Muscle layer of colon (tissue), 2 donors: Measurements from ENCODE around the gene FOLR1.
"Not testable (repeated sequence)": the region's sequence is repeated elsewhere in the genome, so short reads cannot be mapped to it uniquely, and the experiment has no call there.

Experiments used
- H3K27ac ChIP-seq: one replicate; pipeline ENCODE4 v1.7.0; 2013; ENCODE audit warnings: low read depth, mild to moderate bottlenecking, low read length, moderate library complexity
- H3K27me3 ChIP-seq, 2 donors: one replicate each; pipeline ENCODE4 v1.7.0; 2013; ENCODE audit warnings: low read length in 2 of 2, mild to moderate bottlenecking in 2 of 2; ENCODE audit not compliant: insufficient read depth in 2 of 2, control insufficient read depth in 1 of 2
- H3K36me3 ChIP-seq: one replicate; pipeline ENCODE4 v1.7.0; 2013; ENCODE audit warnings: mild to moderate bottlenecking, low read length; ENCODE audit not compliant: insufficient read depth
- H3K4me1 ChIP-seq: one replicate; pipeline ENCODE4 v1.7.0; 2013; ENCODE audit warnings: mild to moderate bottlenecking, low read length; ENCODE audit not compliant: insufficient read depth
- H3K4me3 ChIP-seq, 2 donors: one replicate each; pipeline ENCODE4 v1.7.0; 2013; ENCODE audit warnings: low read length in 2 of 2, low read depth in 1 of 2, mild to moderate bottlenecking in 1 of 2, moderate library complexity in 1 of 2
- H3K9ac ChIP-seq: one replicate; pipeline ENCODE4 v1.7.0; 2013; ENCODE audit warnings: low read length
- H3K9me3 ChIP-seq: one replicate; pipeline ENCODE4 v1.7.0; 2013; ENCODE audit warnings: mild to moderate bottlenecking, low read length
- donor health status: abdominal sarcoma.
- donor health status: Adenocarcinoma of cecum.

Gene FOLR1

GRCh38 chr11:72189455-72190250 is 2.3 kb upstream of the FOLR1 start:
- no peak overlapping the region for H3K9ac ChIP-seq
- H3K4me3 ChIP-seq: no peak overlapping the region
- H3K27me3 ChIP-seq: no peaks in the 10 kb centered on the region
- H3K36me3 ChIP-seq: no peaks in the 10 kb centered on the region
- H3K4me1 ChIP-seq: peaks cover 4% of the 10 kb centered on the region
- no peak overlapping the region for H3K27ac ChIP-seq
- H3K9me3 ChIP-seq: no peaks in the 10 kb centered on the region

DNA sequence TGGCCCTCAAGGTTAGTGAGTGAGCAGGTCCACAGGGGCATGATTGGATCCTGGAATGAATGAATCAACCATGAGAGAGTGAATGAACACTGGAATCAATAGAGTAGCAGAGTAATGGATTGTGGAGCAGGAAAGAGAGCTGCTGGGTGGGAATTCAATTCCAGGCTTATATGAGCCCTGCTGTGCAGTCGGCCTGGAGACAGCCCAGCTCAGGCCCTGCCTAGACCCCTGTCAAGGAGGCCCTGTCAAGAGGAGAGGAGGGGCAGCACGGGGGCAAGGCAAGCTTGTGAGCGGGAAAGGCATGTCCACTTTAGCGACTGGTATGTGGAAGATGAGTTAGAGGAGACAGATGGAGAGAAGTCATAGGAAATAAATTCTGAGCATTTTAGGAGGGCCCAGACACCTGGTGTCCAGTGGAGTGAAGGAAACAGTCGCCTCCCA is 1.3 kb upstream of the FOLR1 start:
- H3K27me3 ChIP-seq: no peaks in the 10 kb centered on the region
- H3K4me1 ChIP-seq: peaks cover 4% of the 10 kb centered on the region
- H3K36me3 ChIP-seq: no peaks in the 10 kb centered on the region
- H3K9me3 ChIP-seq: no peaks in the 10 kb centered on the region
- no peak overlapping the region for H3K27ac ChIP-seq
- no peak overlapping the region for H3K9ac ChIP-seq
- no peak overlapping the region for H3K4me3 ChIP-seq

GRCh38 chr11:72195518-72196270 is 3.8 kb downstream of the FOLR1 start:
- Histone ChIP-seq H3K9me3 (no peaks in the 10 kb centered on the region), H3K36me3 (no peaks in the 10 kb centered on the region), H3K4me1 (no peaks in the 10 kb centered on the region), H3K27me3 (no peaks in the 10 kb centered on the region), H3K4me3 (no peak overlapping the region), H3K9ac (no peak overlapping the region), H3K27ac (no peak overlapping the region)

DNA sequence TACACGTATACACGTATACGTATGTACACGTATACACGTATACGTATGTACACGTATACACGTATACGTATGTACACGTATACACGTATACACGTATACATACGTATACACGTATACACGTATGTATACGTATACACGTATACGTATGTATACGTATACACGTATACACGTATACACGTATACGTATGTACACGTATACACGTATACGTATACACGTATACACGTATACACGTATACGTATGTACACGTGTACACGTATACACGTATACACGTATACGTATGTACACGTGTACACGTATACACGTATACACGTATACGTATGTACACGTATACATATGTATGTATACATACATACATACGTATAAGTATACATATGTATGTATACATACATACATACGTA is 9.5 kb downstream of the FOLR1 start:
- H3K27me3 ChIP-seq, H3K27ac ChIP-seq, H3K9me3 ChIP-seq, H3K36me3 ChIP-seq, H3K4me3 ChIP-seq, H3K4me1 ChIP-seq, H3K9ac ChIP-seq: not testable (repeated sequence)

DNA sequence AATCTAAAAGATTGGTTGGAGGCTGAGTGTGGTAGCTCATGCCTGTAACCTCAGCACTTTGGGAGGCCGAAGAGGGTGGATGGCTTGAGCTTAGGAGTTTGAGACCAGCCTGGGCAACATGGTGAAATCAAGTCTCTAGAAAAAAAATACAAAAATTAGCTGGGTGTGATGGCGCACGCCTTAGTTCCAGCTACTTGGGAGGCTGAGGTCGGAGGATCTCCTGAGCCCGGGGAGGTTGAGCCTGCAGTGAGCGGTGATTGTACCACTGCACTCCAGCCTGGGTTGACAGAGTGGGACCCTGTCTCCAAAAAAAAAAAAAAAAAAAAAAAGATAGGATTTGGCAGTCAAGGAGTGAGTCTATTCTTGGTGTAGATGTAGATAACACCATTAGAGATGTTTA is 10.6 kb downstream of the FOLR1 start:
- Histone ChIP-seq H3K27me3 (no peaks in the 10 kb centered on the region), H3K9me3 (no peaks in the 10 kb centered on the region), H3K27ac (no peak overlapping the region), H3K4me1 (no peaks in the 10 kb centered on the region), H3K9ac (no peak overlapping the region), H3K4me3 (no peak overlapping the region), H3K36me3 (no peaks in the 10 kb centered on the region)

DNA sequence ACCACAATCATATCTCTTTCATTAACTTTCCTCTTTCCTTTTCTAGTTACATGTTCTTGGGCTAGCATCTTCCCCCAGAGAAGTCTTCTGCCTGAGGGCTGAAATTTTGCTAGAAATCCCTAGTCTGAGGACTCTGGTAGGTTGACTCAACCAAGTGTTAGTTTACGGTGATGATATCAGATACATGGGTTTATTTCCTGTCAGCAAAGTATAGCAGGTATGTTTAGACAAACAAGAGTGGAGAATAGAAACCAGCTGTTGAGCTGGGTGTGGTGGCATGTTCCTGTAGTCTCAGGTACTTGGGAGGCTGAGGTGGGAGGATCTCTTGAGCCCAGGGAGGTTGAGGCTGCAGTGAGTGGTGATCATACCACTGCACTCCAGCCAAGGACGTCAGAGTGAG is 11.2 kb downstream of the FOLR1 start:
- Histone ChIP-seq H3K27ac (no peak overlapping the region), H3K9ac (no peak overlapping the region), H3K27me3 (no peaks in the 10 kb centered on the region), H3K36me3 (no peaks in the 10 kb centered on the region), H3K4me3 (no peak overlapping the region), H3K4me1 (no peaks in the 10 kb centered on the region), H3K9me3 (no peaks in the 10 kb centered on the region)

GRCh38 chr11:72204886-72205285 is 12.9 kb downstream of the FOLR1 start:
- Histone ChIP-seq H3K9me3 (no peaks in the 10 kb centered on the region), H3K4me1 (no peaks in the 10 kb centered on the region), H3K9ac (no peak overlapping the region), H3K27me3 (no peaks in the 10 kb centered on the region), H3K27ac (no peak overlapping the region), H3K4me3 (no peak overlapping the region), H3K36me3 (no peaks in the 10 kb centered on the region)

GRCh38 chr11:72206794-72207193 is 14.9 kb downstream of the FOLR1 start:
- not testable (repeated sequence) for H3K4me1 ChIP-seq, H3K36me3 ChIP-seq, H3K27me3 ChIP-seq, H3K27ac ChIP-seq, H3K9ac ChIP-seq, H3K9me3 ChIP-seq, H3K4me3 ChIP-seq

GRCh38 chr11:72208281-72208680 is 16.3 kb downstream of the FOLR1 start:
- Histone ChIP-seq H3K36me3 (no peaks in the 10 kb centered on the region), H3K4me1 (no peaks in the 10 kb centered on the region), H3K9ac (no peak overlapping the region), H3K4me3 (no peak overlapping the region), H3K27ac (no peak overlapping the region), H3K27me3 (no peaks in the 10 kb centered on the region), H3K9me3 (no peaks in the 10 kb centered on the region)

DNA sequence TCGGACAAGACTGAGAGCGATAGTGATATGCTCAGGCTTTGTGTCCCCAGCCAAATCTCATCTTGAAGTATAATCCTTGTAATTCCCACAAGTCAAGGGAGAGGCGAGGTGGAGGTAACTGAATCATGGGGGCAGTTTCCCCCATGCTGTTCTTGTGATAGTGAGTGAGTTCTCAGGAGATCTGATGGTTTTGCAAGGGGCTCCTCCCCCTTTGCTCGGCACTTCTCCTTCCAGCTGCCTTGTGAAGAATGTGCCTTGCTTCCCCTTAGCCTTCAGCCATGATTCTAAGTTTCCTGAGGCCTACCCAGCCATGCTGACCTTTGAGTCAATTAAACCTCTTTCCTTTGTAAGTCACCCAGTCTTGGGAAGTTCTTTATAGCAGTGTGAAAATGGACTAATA is 17.2 kb downstream of the FOLR1 start:
- Histone ChIP-seq H3K9ac (no peak overlapping the region), H3K27ac (no peak overlapping the region), H3K4me1 (no peaks in the 10 kb centered on the region), H3K27me3 (no peaks in the 10 kb centered on the region), H3K36me3 (no peaks in the 10 kb centered on the region), H3K9me3 (no peaks in the 10 kb centered on the region), H3K4me3 (no peak overlapping the region)

- Histone ChIP-seq H3K4me3 (no peak within 1 kb of the TSS), H3K36me3 (no peaks in the 10 kb centered on the region), H3K27ac (no peak within 1 kb of the TSS), H3K27me3 (no peaks in the 10 kb centered on the region), H3K9ac (no peak within 1 kb of the TSS), H3K4me1 (no peaks in the 10 kb centered on the region), H3K9me3 (no peaks in the 10 kb centered on the region)
Observed at GRCh38 chr11:72216638-72217037, 24.7 kb downstream of the FOLR1 start, which contains the start of gene FOLR2. Gene FOLR2 (plus strand): TSS chr11:72216794. CDS start chr11:72218585, 1,791 bp downstream.
